HEK293 (cell line): ENCODE results near the gene CREM.

Experiments
- CTCF ChIA-PET: fragments of 350-600 bp; formaldehyde crosslinking; extraction: SDS; loops from one replicate; lab custom pipeline; 2021; ENCODE audit warnings: antibody characterized with exemption; lab: Yijun Ruan, JAX
- POLR2A ChIA-PET: fragments of 300-600 bp; formaldehyde crosslinking; extraction: SDS; loops from one replicate; lab custom pipeline; 2020; ENCODE audit warnings: antibody characterized with exemption, inconsistent platforms; lab: Yijun Ruan, JAX
- H3K27ac ChIP-seq: fragments of 200-500 bp; sonication (Bioruptor generic); 2 replicates; pipeline ENCODE4 v1.5.1; 2014; ENCODE audit warnings: low read depth, low read length, control low read depth, inconsistent platforms; ENCODE audit errors: extremely low read depth
- H3K36me3 ChIP-seq, 2 experiments: fragments of 200-500 bp in 1 of 2; sonication (Bioruptor generic) in 1 of 2; 1 replicate in 1 of 2; 2 replicates in 1 of 2; pipeline ENCODE4 v1.5.1; 2014 to 2017; ENCODE audit warnings: inconsistent platforms in 2 of 2, low read length in 2 of 2; ENCODE audit not compliant: control insufficient read depth in 2 of 2, insufficient read depth in 1 of 2
- H3K4me1 ChIP-seq: fragments of 200-500 bp; sonication (Bioruptor generic); 2 replicates; pipeline ENCODE4 v1.5.1; 2014; ENCODE audit warnings: mild to moderate bottlenecking, low read length, inconsistent platforms; ENCODE audit not compliant: control insufficient read depth, insufficient read depth
- H3K4me3 ChIP-seq: 2 replicates; pipeline ENCODE4 v1.5.1; 2011; ENCODE audit warnings: low read depth, mild to moderate bottlenecking, control low read depth, low read length, moderate library complexity
- H3K9me3 ChIP-seq: fragments of 200-500 bp; sonication (Bioruptor generic); 2 replicates; pipeline ENCODE4 v1.5.1; 2014; ENCODE audit warnings: low read depth, low read length, inconsistent platforms; ENCODE audit not compliant: control insufficient read depth, insufficient read depth
- AEBP2 ChIP-seq: fragments of 450-650 bp; formaldehyde crosslinking; IDR thresholded peaks from 2 replicates; pipeline ENCODE4 v1.5.1; 2016; ENCODE audit warnings: missing biosample characterization, missing genetic modification characterization, borderline replicate concordance
- EGR2 ChIP-seq: fragments of 450-650 bp; formaldehyde crosslinking; IDR thresholded peaks from 2 replicates; pipeline ENCODE4 v1.5.1; 2016; ENCODE audit warnings: low read depth, missing biosample characterization, missing genetic modification characterization
- GFI1B ChIP-seq: fragments of 450-650 bp; formaldehyde crosslinking; IDR thresholded peaks from 2 replicates; pipeline ENCODE4 v1.5.1; 2016; ENCODE audit warnings: missing biosample characterization, missing genetic modification characterization
- KLF7 ChIP-seq: fragments of 450-650 bp; formaldehyde crosslinking; IDR thresholded peaks from 2 replicates; pipeline ENCODE4 v1.5.1; 2016; ENCODE audit warnings: missing biosample characterization, missing genetic modification characterization, borderline replicate concordance
- SALL2 ChIP-seq: fragments of 450-650 bp; formaldehyde crosslinking; IDR thresholded peaks from 2 replicates; pipeline ENCODE4 v1.5.0; 2017; ENCODE audit warnings: missing biosample characterization, mild to moderate bottlenecking, missing genetic modification characterization, borderline replicate concordance
- TCF7L2 ChIP-seq: IDR thresholded peaks from 2 replicates; pipeline ENCODE4 v1.6.1; 2011; ENCODE audit warnings: low read depth, mild to moderate bottlenecking, inconsistent platforms, low read length, moderate library complexity, borderline replicate concordance
- ZBTB1 ChIP-seq: fragments of 450-650 bp; formaldehyde crosslinking; IDR thresholded peaks from 2 replicates; pipeline ENCODE4 v1.5.1; 2016; ENCODE audit warnings: missing biosample characterization, missing genetic modification characterization
- ZBTB44 ChIP-seq: fragments of 450-650 bp; IDR thresholded peaks from 2 replicates; pipeline ENCODE4 v1.5.1; 2018; ENCODE audit warnings: missing biosample characterization, mild to moderate bottlenecking, missing genetic modification characterization
- ZBTB6 ChIP-seq: fragments of 450-650 bp; formaldehyde crosslinking; IDR thresholded peaks from 2 replicates; pipeline ENCODE4 v1.5.1; 2017; ENCODE audit warnings: missing biosample characterization, missing genetic modification characterization
- ZNF169 ChIP-seq: fragments of 450-650 bp; formaldehyde crosslinking; IDR thresholded peaks from 2 replicates; pipeline ENCODE4 v1.5.1; 2016; ENCODE audit warnings: missing biosample characterization, missing genetic modification characterization
- ZNF202 ChIP-seq: fragments of 450-650 bp; formaldehyde crosslinking; IDR thresholded peaks from 2 replicates; pipeline ENCODE4 v1.5.1; 2016; ENCODE audit warnings: missing biosample characterization, missing genetic modification characterization, borderline replicate concordance
- ZNF23 ChIP-seq: fragments of 450-650 bp; formaldehyde crosslinking; IDR thresholded peaks from 2 replicates; pipeline ENCODE4 v1.5.1; 2016; ENCODE audit warnings: missing biosample characterization, missing genetic modification characterization, borderline replicate concordance
- ZNF350 ChIP-seq: fragments of 450-650 bp; formaldehyde crosslinking; IDR thresholded peaks from 2 replicates; pipeline ENCODE4 v1.5.0; 2017; ENCODE audit warnings: missing biosample characterization, mild to moderate bottlenecking, missing genetic modification characterization
- ZNF362 ChIP-seq: fragments of 450-650 bp; formaldehyde crosslinking; IDR thresholded peaks from 2 replicates; pipeline ENCODE4 v1.5.1; 2016; ENCODE audit warnings: missing biosample characterization, missing genetic modification characterization
- ZNF423 ChIP-seq: fragments of 450-650 bp; formaldehyde crosslinking; IDR thresholded peaks from 2 replicates; pipeline ENCODE4 v1.5.1; 2016; ENCODE audit warnings: missing biosample characterization, missing genetic modification characterization
- ZNF530 ChIP-seq: fragments of 450-650 bp; formaldehyde crosslinking; IDR thresholded peaks from 2 replicates; pipeline ENCODE4 v1.5.1; 2016; ENCODE audit warnings: low read depth, missing biosample characterization, missing genetic modification characterization
- ZNF544 ChIP-seq: fragments of 450-650 bp; formaldehyde crosslinking; IDR thresholded peaks from 2 replicates; pipeline ENCODE4 v1.5.0; 2017; ENCODE audit warnings: missing biosample characterization, missing genetic modification characterization
- ZNF704 ChIP-seq: fragments of 450-650 bp; formaldehyde crosslinking; IDR thresholded peaks from 2 replicates; pipeline ENCODE4 v1.5.1; 2016; ENCODE audit warnings: missing biosample characterization, missing genetic modification characterization
- ZNF76 ChIP-seq: fragments of 450-650 bp; formaldehyde crosslinking; IDR thresholded peaks from 2 replicates; pipeline ENCODE4; 2016; ENCODE audit warnings: low read depth, missing biosample characterization, missing genetic modification characterization, borderline replicate concordance
- ZNF843 ChIP-seq: fragments of 450-650 bp; formaldehyde crosslinking; IDR thresholded peaks from 2 replicates; pipeline ENCODE4 v1.5.1; 2016; ENCODE audit warnings: missing biosample characterization, missing genetic modification characterization
- TF ChIP-seq, protein P1 (sequence below): fragments of 450-650 bp; formaldehyde crosslinking; IDR thresholded peaks from 2 replicates; pipeline ENCODE4 v1.5.1; 2016; ENCODE audit warnings: missing biosample characterization, missing genetic modification characterization
- TF ChIP-seq, protein P2 (sequence below): fragments of 450-650 bp; formaldehyde crosslinking; IDR thresholded peaks from 2 replicates; pipeline ENCODE4 v1.5.1; 2016; ENCODE audit warnings: missing biosample characterization, missing genetic modification characterization

CREM gene

GRCh38 chr10:35195361-35196306 is 69.0 kb downstream of the CREM start:
- Histone ChIP-seq H3K9me3 (no peaks in the 10 kb centered on the region), H3K27ac (peak overlapping the region; percentile 33), H3K36me3 (no peaks in the 10 kb centered on the region; a peak in 1 of 3 replicates), H3K4me1 (no peaks in the 10 kb centered on the region), H3K4me3 (peak overlapping the region; percentile 31)
- CTCF ChIA-PET = interaction anchor here (0.5 to 2.4 kb wide), 39 partner anchors 9 to 1355 kb away, joined by 3 to 28 read pairs (median 4); partner anchors contain the start of gene CREM
- POLR2A ChIA-PET = interaction anchor here (0.8 to 2.6 kb wide), 7 partner anchors 9 to 74 kb away, joined by 3 to 47 read pairs (median 5); partner anchors contain the start of gene CREM
- TF ChIP-seq ZNF843 (tag by site-specific recombination) (peak; percentile 96), ZNF544 (no peak), ZBTB1 (peak; percentile 93), ZNF202 (no peak), ZNF362 (peak; percentile 70; the same call in 1 of the 2 replicates), ZNF350 (tag by site-specific recombination) (no peak), SALL2 (tag by site-specific recombination) (no peak), ZBTB44 (tag by site-specific recombination) (peak; percentile 94), ZNF530 (no peak), KLF7 (tag by site-specific recombination) (peak; percentile 40; the same call in 1 of the 2 replicates), GFI1B (tag by site-specific recombination) (peak; percentile 97), ZNF704 (tag by site-specific recombination) (no peak), AEBP2 (no peak), EGR2 (tag by site-specific recombination) (0 out of 2 replicates have a peak, but pooled peaks have one; percentile 15), ZNF76 (tag by site-specific recombination) (peak; percentile 82; the same call in 1 of the 2 replicates), ZNF423 (no peak), ZBTB6 (tag by site-specific recombination) (peak; percentile 46; the same call in 1 of the 2 replicates), ZNF169 (tag by site-specific recombination) (no peak), TCF7L2 (peak; percentile 90), ZNF23 (tag by site-specific recombination) (no peak)
- TF ChIP-seq, protein P1, sequence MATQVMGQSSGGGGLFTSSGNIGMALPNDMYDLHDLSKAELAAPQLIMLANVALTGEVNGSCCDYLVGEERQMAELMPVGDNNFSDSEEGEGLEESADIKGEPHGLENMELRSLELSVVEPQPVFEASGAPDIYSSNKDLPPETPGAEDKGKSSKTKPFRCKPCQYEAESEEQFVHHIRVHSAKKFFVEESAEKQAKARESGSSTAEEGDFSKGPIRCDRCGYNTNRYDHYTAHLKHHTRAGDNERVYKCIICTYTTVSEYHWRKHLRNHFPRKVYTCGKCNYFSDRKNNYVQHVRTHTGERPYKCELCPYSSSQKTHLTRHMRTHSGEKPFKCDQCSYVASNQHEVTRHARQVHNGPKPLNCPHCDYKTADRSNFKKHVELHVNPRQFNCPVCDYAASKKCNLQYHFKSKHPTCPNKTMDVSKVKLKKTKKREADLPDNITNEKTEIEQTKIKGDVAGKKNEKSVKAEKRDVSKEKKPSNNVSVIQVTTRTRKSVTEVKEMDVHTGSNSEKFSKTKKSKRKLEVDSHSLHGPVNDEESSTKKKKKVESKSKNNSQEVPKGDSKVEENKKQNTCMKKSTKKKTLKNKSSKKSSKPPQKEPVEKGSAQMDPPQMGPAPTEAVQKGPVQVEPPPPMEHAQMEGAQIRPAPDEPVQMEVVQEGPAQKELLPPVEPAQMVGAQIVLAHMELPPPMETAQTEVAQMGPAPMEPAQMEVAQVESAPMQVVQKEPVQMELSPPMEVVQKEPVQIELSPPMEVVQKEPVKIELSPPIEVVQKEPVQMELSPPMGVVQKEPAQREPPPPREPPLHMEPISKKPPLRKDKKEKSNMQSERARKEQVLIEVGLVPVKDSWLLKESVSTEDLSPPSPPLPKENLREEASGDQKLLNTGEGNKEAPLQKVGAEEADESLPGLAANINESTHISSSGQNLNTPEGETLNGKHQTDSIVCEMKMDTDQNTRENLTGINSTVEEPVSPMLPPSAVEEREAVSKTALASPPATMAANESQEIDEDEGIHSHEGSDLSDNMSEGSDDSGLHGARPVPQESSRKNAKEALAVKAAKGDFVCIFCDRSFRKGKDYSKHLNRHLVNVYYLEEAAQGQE (tag by site-specific recombination) = no peak
- TF ChIP-seq, protein P2, sequence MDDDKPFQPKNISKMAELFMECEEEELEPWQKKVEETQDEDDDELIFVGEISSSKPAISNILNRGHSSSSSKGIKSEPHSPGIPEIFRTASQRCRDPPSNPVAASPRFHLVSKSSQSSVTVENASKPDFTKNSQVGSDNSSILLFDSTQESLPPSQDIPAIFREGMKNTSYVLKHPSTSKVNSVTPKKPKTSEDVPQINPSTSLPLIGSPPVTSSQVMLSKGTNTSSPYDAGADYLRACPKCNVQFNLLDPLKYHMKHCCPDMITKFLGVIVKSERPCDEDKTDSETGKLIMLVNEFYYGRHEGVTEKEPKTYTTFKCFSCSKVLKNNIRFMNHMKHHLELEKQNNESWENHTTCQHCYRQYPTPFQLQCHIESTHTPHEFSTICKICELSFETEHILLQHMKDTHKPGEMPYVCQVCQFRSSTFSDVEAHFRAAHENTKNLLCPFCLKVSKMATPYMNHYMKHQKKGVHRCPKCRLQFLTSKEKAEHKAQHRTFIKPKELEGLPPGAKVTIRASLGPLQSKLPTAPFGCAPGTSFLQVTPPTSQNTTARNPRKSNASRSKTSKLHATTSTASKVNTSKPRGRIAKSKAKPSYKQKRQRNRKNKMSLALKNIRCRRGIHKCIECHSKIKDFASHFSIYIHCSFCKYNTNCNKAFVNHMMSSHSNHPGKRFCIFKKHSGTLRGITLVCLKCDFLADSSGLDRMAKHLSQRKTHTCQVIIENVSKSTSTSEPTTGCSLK (tag by site-specific recombination) = no peak
